Raji (cell line): Measurements from ENCODE around the gene SH2B3.

ENCODE experiments used
- POLR2A ChIP-seq: IDR thresholded peaks from 2 replicates; pipeline ENCODE4 v1.6.1; 2011; ENCODE audit warnings: low read depth, low read length, control low read depth; ENCODE audit not compliant: insufficient read depth

Gene SH2B3

GRCh38 chr12:111469401-111469800 is 63.7 kb downstream of the SH2B3 start:
- no peak for TF ChIP-seq POLR2A

DNA sequence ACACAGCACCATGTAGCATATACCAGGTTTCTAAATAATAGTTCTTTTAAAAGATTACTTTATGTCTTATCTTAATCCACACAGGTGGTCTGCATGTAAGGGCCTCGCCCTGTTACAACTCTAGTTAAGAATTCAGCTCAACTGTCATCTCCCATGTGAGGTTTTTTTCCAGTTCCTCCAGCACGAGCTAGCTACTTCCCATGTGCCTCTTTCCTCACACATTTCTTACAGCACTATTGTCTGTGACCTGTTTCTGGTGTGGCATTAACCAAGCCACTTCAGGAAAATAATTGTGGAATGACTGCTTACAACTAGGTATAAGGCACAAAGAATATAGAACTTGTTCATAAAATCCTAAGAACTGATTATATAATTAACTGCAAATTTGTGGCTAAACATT is 65.5 kb downstream of the SH2B3 start:
- TF ChIP-seq POLR2A = no peak

DNA sequence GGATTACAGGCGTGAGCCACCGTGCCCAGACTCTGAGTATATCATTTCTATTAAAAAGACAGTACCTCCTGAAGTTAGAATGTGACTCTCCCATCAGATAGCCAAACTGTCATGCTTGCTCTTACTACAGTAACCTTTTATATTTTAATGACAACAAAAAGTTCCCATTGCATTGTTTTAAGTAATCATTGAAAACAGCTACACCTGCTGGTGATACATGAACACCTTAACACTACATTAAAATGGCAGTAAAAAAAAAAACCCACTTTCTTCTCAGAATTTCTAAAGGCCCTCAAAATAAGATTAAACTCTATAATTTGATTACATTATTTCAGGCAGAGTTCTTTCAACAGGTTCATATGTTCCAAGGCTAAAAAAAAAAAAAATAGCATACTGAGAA is 76.7 kb downstream of the SH2B3 start:
- TF ChIP-seq POLR2A = no peak

DNA sequence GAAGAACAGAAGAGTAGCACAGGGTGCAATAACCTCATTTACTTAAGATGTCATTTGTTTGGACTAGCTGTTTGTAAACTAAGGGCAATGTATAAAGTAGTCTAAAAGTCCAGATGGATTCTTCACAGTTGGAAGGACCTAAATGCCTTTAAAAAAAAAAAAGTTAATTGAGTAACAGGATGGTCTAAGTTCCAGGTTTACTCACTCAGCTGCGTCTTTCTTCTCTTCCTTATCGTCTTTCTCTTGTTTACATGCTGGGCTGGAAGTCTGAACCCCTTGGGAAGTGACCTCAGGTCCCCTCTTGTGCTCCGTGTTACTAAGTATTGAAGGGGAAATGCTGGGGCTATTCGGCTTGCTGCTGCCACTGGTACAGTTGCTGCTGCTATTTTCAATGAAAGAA is 82.5 kb downstream of the SH2B3 start:
- TF ChIP-seq POLR2A = no peak

DNA sequence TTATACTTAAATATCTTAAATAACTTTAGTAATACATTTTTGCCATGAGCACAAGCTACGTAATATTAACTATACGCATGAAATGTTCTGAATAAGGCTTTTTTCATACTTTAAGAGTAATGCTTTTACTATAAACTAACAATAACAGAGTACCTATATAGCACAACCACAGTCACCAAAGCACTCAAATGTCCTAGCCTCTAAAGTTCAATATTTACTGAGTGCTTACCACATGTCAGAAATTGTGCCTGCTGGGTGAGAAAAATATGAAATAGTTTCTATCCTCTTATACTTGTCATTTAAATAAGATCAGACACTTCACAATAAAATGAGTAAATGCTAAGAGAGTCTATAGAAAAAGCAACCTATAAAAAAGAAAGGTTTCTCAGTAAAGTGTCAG is 83.1 kb downstream of the SH2B3 start:
- no peak for TF ChIP-seq POLR2A

DNA sequence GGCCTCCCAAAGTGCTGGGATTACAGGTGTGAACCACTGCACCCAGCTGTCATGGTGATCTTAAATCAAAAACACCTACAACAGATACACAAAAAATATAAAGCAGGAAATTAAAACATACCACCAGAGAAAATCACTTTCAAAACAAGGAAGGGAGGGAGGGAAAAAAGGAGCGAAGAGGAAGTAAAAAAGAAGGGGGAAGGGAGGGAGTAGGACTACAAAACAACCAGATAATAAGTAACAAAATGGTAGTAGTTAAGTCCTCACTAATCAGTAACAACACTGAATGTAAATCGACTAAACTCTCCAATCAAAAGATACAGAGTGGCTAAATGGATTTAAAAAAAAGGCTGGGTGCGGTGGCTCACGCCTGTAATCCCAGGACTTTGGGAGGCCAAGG is 89.0 kb downstream of the SH2B3 start:
- TF ChIP-seq POLR2A = no peak
